Liver (tissue), 9 donors: ENCODE results near the gene EFHD1. TPM values are rescaled to one million over a fixed set of nuclear protein-coding genes. Genes with fewer than 3 reads are reported as not detected.

Source experiments
- DNase-seq: peaks from one replicate; pipeline ENCODE4 v3.0.0-alpha.2; 2017; ENCODE audit warnings: low spot score
- H3K27ac ChIP-seq, 2 donors: one replicate each; pipeline ENCODE4 v1.7.0; 2013; ENCODE audit warnings: inconsistent platforms in 2 of 2, low read length in 2 of 2, control low read depth in 1 of 2, low read depth in 1 of 2, mild to moderate bottlenecking in 1 of 2
- H3K27me3 ChIP-seq, 4 donors: one replicate each; pipeline versions ENCODE4 v1.6.1 to v1.7.0; 2013; ENCODE audit warnings: low read length in 3 of 4, inconsistent platforms in 1 of 4, mild to moderate bottlenecking in 1 of 4, moderate library complexity in 1 of 4; ENCODE audit not compliant: control insufficient read depth in 4 of 4, insufficient read depth in 4 of 4
- H3K36me3 ChIP-seq, 4 donors: one replicate each; pipeline versions ENCODE4 v1.6.1 to v1.7.0; 2013; ENCODE audit warnings: low read length in 3 of 4, mild to moderate bottlenecking in 3 of 4, low read depth in 1 of 4, moderate library complexity in 1 of 4; ENCODE audit not compliant: control insufficient read depth in 4 of 4, insufficient read depth in 3 of 4
- H3K4me1 ChIP-seq, 4 donors: one replicate each; pipeline versions ENCODE4 v1.6.1 to v1.7.0; 2013; ENCODE audit warnings: low read length in 3 of 4, mild to moderate bottlenecking in 3 of 4, moderate library complexity in 1 of 4; ENCODE audit not compliant: control insufficient read depth in 4 of 4, insufficient read depth in 4 of 4
- H3K4me3 ChIP-seq, 3 donors: one replicate each; pipeline versions ENCODE4 v1.6.1 to v1.7.0; 2013; ENCODE audit warnings: low read length in 3 of 3, control low read depth in 1 of 3, low read depth in 1 of 3, mild to moderate bottlenecking in 1 of 3
- H3K9ac ChIP-seq, 2 donors: one replicate each; pipeline ENCODE4 v1.7.0; 2013; ENCODE audit warnings: low read length in 2 of 2, mild to moderate bottlenecking in 2 of 2, moderate library complexity in 2 of 2, control low read depth in 1 of 2, low read depth in 1 of 2
- H3K9me3 ChIP-seq, 4 donors: one replicate each; pipeline versions ENCODE4 v1.6.1 to v1.7.0; 2013; ENCODE audit warnings: low read length in 3 of 4; ENCODE audit not compliant: control insufficient read depth in 4 of 4
- EGR1 ChIP-seq, 2 donors: IDR thresholded peaks; 2 replicates each; pipeline ENCODE4 v1.6.1; 2016 to 2018; ENCODE audit warnings: antibody characterized with exemption in 2 of 2, low read depth in 2 of 2
- FOXA1 ChIP-seq: IDR thresholded peaks from 2 replicates; pipeline ENCODE4 v1.6.1; 2016; ENCODE audit warnings: antibody characterized with exemption
- FOXA2 ChIP-seq: IDR thresholded peaks from 2 replicates; pipeline ENCODE4 v1.6.1; 2016; ENCODE audit warnings: antibody characterized with exemption
- GABPA ChIP-seq, 2 donors: IDR thresholded peaks in 1 of 2; conservative IDR thresholded peaks in 1 of 2; 2 replicates each; pipeline ENCODE4 v1.6.1; 2016; ENCODE audit warnings: antibody characterized with exemption in 2 of 2, mild to moderate bottlenecking in 1 of 2, moderate library complexity in 1 of 2
- HNF4A ChIP-seq, 2 donors: conservative IDR thresholded peaks; 2 replicates each; pipeline ENCODE4 v1.6.1; 2016; ENCODE audit warnings: antibody characterized with exemption in 2 of 2, mild to moderate bottlenecking in 2 of 2
- HNF4G ChIP-seq: IDR thresholded peaks from 2 replicates; pipeline ENCODE4 v1.6.1; 2016; ENCODE audit warnings: antibody characterized with exemption
- JUND ChIP-seq, 2 donors: IDR thresholded peaks; 2 replicates each; pipeline ENCODE4 v1.6.1; 2016; ENCODE audit warnings: antibody characterized with exemption in 2 of 2
- NR2F2 ChIP-seq: IDR thresholded peaks from 2 replicates; pipeline ENCODE4 v1.6.1; 2016; ENCODE audit warnings: antibody characterized with exemption
- RAD21 ChIP-seq, 2 donors: IDR thresholded peaks; 2 replicates each; pipeline ENCODE4 v1.6.1; 2016; ENCODE audit warnings: antibody characterized with exemption in 2 of 2, mild to moderate bottlenecking in 2 of 2
- RXRA ChIP-seq, 2 donors: IDR thresholded peaks; 2 replicates each; pipeline ENCODE4 v1.6.1; 2017 to 2018; ENCODE audit warnings: antibody characterized with exemption in 2 of 2, mild to moderate bottlenecking in 1 of 2
- SP1 ChIP-seq: IDR thresholded peaks from 2 replicates; pipeline ENCODE4 v1.6.1; 2018; ENCODE audit warnings: antibody characterized with exemption, mild to moderate bottlenecking
- TAF1 ChIP-seq: conservative IDR thresholded peaks from 2 replicates; pipeline ENCODE4 v1.6.1; 2016; ENCODE audit warnings: antibody characterized with exemption, mild to moderate bottlenecking
- YY1 ChIP-seq: IDR thresholded peaks from 2 replicates; pipeline ENCODE4 v1.6.1; 2016; ENCODE audit warnings: antibody characterized with exemption, mild to moderate bottlenecking
- WGBS: extraction: QIAGEN DNeasy Blood & Tissue Kit; methylation state at CpG from one replicate; pipeline ENCODE4 v1.1.7; 2013; 5-methylcytosine and 5-hydroxymethylcytosine counted together
- polyA plus RNA-seq, 2 donors: library from polyadenylated mRNA; stranded (reverse) in 1 of 2; unstranded in 1 of 2; fragments of 200-250 nt in 1 of 2; fragments of >200 nt in 1 of 2; fragmentation: Nextera tagmentation in 1 of 2; extraction: Ambion mirVana in 1 of 2; gene quantifications; one replicate each; pipeline versions ENCODE4 v1.2.1 to v1.2.3, GENCODE V29; 2013 to 2015
- total RNA-seq, 2 donors: library from RNA; depleted of rRNA; stranded (reverse); fragments of >200 nt; gene quantifications; one replicate each; pipeline ENCODE4 v1.2.3, GENCODE V29; 2014
- TF ChIP-seq, protein P1 (sequence below): IDR thresholded peaks from 2 replicates; pipeline ENCODE4 v1.6.1; 2016; ENCODE audit warnings: antibody characterized with exemption
- TF ChIP-seq, protein P2 (sequence below): IDR thresholded peaks from 2 replicates; pipeline ENCODE4 v1.6.1; 2016; ENCODE audit warnings: antibody characterized with exemption
- TF ChIP-seq, protein P3 (sequence below): fragments of 150-350 bp; IDR thresholded peaks from 2 replicates; pipeline ENCODE4 v1.5.1; 2017; ENCODE audit warnings: improper control_type of control experiment, low read depth, low read length; ENCODE audit not compliant: missing input control
- TF ChIP-seq, protein P4 (sequence below): IDR thresholded peaks from 2 replicates; pipeline ENCODE4 v1.6.1; 2016; ENCODE audit warnings: antibody characterized with exemption, mild to moderate bottlenecking
- TF ChIP-seq, protein P5 (sequence below): IDR thresholded peaks from 2 replicates; pipeline ENCODE4 v1.6.1; 2016; ENCODE audit warnings: antibody characterized with exemption
- donor health status: healthy.
- donor health status: healthy.
- donor health status: healthy.
- donor health status: healthy.
- donor health status: healthy.

Gene EFHD1
- total and polyA plus RNA-seq, 4 donors: 3.3 to 28.5 (median 10.3) TPM

DNA sequence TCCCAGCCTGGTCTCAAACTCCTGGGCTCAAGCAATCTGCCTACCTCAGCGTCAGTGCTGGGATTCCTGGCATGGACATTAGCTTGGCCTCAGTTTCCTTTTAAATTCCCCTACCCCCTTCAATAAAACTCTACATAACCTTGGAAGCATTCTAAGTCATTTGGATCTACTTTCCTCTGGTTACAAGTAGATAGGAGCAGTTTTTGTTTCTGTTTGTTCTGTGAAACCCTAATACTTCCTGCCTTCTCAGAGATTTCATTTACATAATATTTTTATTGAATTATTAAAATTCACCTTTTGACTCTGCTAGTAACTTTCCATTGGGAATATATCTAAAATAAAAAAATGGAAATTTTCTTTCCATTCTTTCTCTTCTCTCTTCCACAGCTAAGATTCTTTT, 89.6 kb downstream of the EFHD1 start:
- H3K9ac ChIP-seq: no peak overlapping the region
- H3K27ac ChIP-seq: no peak overlapping the region
- peaks cover 0 to 1% (median 0%) of the 10 kb centered on the region in 4 donors for H3K4me1 ChIP-seq
- no peaks in the 10 kb centered on the region for H3K27me3 ChIP-seq
- H3K9me3 ChIP-seq: no peaks in the 10 kb centered on the region
- DNase-seq: no peak
- 84% methylated on average over 1 of the region's 1 CpG for WGBS
- no peak overlapping the region for H3K4me3 ChIP-seq
- peaks cover 5 to 26% (median 18%) of the 10 kb centered on the region in 4 donors for H3K36me3 ChIP-seq
- TF ChIP-seq, protein P1, sequence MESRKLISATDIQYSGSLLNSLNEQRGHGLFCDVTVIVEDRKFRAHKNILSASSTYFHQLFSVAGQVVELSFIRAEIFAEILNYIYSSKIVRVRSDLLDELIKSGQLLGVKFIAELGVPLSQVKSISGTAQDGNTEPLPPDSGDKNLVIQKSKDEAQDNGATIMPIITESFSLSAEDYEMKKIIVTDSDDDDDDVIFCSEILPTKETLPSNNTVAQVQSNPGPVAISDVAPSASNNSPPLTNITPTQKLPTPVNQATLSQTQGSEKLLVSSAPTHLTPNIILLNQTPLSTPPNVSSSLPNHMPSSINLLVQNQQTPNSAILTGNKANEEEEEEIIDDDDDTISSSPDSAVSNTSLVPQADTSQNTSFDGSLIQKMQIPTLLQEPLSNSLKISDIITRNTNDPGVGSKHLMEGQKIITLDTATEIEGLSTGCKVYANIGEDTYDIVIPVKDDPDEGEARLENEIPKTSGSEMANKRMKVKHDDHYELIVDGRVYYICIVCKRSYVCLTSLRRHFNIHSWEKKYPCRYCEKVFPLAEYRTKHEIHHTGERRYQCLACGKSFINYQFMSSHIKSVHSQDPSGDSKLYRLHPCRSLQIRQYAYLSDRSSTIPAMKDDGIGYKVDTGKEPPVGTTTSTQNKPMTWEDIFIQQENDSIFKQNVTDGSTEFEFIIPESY: no peak
- TF ChIP-seq HNF4A (conservative IDR thresholded peaks at IDR 0.05) (no peak), JUND (IDR thresholded peaks at IDR 0.05) (no peak), FOXA2 (no peak), FOXA1 (no peak), TAF1 (no peak), EGR1 (IDR thresholded peaks at IDR 0.05; ENCODE audit: low read depth in 2 of 2) (no peak), YY1 (no peak), RXRA (IDR thresholded peaks at IDR 0.05) (no peak), NR2F2 (no peak), SP1 (no peak), HNF4G (no peak), RAD21 (IDR thresholded peaks at IDR 0.05) (no peak), GABPA (IDR thresholded peaks at IDR 0.05 in 1 of 2, conservative IDR thresholded peaks at IDR 0.05 in 1 of 2) (no peak)
- TF ChIP-seq, protein P2, sequence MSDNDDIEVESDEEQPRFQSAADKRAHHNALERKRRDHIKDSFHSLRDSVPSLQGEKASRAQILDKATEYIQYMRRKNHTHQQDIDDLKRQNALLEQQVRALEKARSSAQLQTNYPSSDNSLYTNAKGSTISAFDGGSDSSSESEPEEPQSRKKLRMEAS: no peak
- TF ChIP-seq, protein P3, sequence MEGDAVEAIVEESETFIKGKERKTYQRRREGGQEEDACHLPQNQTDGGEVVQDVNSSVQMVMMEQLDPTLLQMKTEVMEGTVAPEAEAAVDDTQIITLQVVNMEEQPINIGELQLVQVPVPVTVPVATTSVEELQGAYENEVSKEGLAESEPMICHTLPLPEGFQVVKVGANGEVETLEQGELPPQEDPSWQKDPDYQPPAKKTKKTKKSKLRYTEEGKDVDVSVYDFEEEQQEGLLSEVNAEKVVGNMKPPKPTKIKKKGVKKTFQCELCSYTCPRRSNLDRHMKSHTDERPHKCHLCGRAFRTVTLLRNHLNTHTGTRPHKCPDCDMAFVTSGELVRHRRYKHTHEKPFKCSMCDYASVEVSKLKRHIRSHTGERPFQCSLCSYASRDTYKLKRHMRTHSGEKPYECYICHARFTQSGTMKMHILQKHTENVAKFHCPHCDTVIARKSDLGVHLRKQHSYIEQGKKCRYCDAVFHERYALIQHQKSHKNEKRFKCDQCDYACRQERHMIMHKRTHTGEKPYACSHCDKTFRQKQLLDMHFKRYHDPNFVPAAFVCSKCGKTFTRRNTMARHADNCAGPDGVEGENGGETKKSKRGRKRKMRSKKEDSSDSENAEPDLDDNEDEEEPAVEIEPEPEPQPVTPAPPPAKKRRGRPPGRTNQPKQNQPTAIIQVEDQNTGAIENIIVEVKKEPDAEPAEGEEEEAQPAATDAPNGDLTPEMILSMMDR: no peak
- TF ChIP-seq, protein P4, sequence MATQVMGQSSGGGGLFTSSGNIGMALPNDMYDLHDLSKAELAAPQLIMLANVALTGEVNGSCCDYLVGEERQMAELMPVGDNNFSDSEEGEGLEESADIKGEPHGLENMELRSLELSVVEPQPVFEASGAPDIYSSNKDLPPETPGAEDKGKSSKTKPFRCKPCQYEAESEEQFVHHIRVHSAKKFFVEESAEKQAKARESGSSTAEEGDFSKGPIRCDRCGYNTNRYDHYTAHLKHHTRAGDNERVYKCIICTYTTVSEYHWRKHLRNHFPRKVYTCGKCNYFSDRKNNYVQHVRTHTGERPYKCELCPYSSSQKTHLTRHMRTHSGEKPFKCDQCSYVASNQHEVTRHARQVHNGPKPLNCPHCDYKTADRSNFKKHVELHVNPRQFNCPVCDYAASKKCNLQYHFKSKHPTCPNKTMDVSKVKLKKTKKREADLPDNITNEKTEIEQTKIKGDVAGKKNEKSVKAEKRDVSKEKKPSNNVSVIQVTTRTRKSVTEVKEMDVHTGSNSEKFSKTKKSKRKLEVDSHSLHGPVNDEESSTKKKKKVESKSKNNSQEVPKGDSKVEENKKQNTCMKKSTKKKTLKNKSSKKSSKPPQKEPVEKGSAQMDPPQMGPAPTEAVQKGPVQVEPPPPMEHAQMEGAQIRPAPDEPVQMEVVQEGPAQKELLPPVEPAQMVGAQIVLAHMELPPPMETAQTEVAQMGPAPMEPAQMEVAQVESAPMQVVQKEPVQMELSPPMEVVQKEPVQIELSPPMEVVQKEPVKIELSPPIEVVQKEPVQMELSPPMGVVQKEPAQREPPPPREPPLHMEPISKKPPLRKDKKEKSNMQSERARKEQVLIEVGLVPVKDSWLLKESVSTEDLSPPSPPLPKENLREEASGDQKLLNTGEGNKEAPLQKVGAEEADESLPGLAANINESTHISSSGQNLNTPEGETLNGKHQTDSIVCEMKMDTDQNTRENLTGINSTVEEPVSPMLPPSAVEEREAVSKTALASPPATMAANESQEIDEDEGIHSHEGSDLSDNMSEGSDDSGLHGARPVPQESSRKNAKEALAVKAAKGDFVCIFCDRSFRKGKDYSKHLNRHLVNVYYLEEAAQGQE: no peak
- TF ChIP-seq, protein P5, sequence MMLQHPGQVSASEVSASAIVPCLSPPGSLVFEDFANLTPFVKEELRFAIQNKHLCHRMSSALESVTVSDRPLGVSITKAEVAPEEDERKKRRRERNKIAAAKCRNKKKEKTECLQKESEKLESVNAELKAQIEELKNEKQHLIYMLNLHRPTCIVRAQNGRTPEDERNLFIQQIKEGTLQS: no peak
